GM19023 (cell line): ENCODE data around the gene RNASEL.
A peak's percentile ranks its signal among the peaks of the same experiment; 100 is the strongest.

ENCODE experiments used
- ATAC-seq: cut with Tn5 transposase; IDR thresholded peaks from one replicate; pipeline ENCODE4 v1.9.1; 2021; ENCODE audit warnings: mild to moderate bottlenecking, moderate library complexity; ENCODE audit not compliant: unreplicated experiment

The RNASEL gene

DNA sequence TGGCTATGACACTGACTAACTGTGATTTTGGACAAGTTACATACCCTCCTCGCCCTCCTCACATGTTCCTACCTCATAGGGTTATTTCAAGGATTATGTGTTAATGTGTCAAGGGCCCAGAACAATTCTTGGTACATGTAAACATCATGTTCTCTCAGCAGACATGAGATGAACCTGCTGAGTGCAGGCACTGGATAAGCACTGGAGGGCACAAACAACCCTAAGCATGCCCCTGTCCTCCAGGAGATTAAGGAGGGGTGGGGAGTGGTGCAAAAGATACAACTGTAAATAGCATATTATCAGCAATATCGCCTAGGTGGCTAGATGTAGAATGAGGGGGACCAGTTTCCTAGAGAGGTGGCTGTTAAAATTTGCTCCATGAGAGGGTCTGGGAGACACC is 32.9 kb upstream of the RNASEL start:
- ATAC-seq, result no peak

DNA sequence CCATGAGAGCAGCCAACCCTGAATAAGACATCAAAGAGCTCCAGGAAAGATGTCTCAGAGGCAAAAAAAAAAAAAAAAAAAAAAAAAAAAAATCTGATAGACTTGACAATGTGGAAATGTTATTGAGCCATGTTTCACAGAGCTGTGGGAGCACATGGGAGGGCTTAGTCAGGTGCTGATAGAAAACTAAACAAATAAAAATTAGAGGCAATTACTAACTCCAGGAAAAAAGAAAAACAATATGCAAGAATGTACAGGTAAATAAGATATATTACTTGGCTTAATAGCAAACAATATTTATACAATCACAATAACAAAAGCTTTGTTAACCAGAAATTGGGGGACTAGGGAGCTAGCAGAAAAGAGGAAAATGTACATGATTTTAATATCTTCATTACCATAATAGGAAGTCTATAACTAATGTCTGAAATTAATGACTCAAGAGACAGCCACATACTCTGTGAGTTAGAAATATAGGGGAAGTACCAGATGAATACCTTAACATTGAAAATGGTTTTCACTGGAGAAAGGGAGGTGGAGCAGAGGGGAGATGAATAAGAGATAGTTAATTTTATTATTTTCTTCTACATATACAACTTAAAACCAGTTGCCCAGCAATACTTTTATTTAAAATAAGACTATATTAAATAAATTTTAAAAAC is 32.0 kb upstream of the RNASEL start:
- no peak for ATAC-seq

DNA sequence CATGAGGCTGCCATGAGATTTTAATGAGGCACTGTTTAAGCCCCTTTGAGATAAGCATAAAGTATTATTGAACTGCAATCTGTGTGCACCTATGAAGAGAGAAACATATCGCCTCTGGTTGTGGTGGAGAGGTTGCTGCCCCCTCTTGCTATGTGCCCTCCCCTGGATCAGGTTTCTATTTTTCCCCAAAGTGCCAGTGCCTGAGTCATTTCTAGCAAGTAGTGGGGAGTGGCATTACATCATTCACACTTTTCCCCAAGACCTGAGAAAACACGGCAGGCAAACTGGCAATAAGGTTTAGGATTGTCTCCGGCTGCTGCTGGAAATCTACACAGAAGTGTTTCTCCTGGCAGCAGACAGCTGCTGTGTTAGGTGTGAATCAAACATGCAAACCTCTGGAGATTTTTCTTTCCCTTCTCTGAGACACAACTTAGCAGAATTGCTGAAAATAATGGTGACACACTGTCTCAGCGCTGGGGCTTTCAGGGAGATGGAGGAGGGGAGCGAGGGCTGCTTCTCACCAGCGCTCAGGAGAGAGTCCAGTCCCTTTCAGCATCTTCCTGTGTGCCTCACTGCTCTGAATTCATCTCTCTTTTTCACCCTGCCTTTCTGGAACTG is 28.8 kb upstream of the RNASEL start:
- no peak for ATAC-seq

DNA sequence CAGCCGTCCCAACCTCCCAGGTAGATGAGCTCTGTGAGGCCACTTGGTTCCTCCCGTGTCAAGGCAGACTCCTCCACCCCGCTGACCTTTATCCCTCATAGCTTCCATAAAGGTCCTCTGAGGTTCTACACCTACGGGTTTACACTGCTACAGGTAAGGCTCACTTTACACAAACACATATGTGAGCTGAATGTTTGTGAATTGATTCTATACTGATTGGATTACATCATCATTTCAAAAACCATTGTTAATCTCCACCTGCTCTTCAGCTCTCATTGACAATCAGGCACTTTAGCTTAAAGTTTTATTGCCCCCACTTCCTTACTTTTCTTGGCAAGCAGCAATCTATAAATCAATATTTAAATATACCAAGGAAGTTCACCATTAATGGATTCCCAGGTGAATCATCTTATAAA is 28.0 kb upstream of the RNASEL start:
- ATAC-seq, result no peak

DNA sequence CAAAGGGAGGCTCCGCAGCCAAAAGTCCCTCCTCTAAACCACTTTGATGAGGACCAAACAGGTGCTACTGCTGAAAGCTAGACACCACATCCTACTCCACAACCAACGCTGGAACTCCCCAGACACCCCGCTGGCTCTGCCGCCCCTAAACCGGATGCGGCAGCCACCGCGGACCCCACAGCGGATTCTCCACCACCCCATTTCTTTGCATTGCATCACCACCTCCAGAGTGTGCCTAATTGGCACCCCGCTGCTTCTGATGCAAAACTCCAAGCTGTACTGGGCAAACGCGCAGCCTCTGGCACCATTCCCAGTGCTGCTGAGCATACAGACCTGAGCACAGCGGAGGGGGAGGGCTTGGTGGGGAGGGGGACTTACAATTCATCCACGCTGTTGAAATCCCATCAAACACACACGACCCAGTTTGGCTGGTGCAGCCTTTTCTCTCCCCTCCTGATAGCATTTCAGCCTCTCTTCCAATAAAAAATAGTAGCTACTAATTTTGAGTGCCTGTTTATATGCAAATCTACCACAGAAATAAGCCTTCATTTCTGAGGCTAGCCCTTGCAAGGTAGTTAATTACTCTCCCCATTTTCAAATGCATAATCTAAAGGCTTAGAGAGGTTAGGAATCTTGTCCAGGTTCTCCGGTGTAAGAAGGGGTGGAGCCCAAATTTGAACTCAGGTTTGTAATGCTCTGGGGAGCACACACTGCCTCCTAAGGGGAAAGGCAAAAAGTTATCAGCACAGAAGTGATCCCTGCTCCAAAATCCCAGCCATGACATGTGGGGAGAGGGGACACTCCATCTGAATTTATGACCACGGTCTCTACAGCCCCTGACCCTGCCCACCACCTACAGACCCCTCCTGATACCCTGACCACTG is 27.3 kb upstream of the RNASEL start:
- ATAC-seq, result peak; percentile 73

DNA sequence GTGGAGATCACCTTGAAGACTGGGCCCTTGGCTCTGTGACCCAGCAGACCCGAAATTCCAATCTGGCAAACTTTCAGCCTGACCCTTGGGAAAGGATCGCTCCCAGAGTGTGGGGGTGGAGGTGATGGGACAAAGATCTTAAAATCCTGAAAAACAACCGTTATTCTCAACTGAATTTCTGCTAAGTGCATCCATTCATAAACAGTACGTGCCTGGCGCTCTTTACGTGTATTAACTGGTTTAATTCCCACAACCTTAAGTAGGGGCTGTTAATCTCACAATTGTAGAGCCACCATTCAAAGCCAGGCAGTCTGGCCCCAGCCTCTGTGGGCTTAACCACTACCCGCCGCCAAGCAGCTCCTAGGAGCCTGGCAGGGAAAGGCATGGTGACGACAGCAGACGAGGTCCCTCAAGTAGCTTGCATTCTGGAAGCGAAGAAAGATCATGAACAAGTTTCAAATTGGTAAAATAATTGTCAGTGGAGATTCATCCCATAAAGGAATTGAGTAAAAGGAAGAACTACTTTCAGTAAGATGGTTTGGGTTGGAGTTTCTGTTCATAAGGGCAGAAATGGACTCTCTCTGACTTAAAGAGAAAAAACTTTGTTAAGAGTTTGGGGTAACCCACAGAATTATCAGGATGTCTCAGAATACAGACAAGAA is 26.5 kb upstream of the RNASEL start:
- ATAC-seq, result peak; percentile 25

DNA sequence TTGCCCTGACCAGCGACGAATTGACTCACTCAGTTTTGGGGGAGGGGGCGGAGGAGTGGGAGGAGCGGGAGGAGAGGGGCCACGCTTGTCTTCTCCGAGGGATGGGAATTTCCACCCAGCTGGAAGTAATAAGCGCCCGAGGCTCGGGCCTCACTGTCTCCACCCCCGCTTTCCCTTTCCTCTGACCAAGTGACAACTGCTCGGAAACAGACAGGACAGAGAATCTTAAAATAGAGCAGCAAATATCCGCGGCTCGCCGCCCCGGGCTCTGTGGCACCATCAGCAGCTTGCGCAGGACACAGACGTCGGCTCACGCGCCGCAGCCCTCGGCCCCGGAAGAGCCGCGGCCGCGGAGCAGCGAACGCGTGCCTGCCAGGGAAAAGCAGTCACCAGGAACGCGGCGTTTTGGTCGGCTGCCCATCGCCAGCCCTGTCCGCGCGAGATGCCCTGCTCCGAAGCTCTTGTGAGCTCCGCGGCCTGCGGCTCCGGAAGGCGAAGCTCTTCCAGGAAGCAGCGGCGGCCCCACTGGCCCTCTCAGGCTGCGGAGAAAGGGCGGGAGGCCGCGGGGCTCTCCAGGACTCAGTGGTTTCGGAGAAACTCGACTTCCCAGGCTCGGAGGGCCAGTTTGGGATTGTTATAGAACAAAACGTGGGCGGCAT is 25.9 kb upstream of the RNASEL start:
- peak; percentile 35 for ATAC-seq

DNA sequence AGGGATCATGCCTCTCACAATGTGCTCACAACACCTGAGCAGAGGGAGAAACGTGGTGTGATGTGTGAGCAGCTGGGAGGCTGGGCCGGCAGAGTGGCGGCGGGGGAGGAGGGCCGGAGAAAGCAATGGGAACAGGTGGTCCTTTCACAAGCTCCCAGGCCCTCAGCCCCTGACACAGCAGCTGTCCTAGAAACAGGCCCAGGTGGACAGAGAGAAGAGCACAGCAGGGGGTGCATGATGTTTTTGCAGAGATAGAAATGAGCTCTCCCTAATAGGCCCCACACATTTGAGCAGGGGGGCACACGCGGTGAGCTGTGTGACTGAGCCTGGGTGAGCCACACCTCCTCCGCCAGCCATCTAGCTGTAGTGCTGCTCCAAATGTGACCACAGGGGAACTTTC is 22.7 kb upstream of the RNASEL start:
- no peak for ATAC-seq

DNA sequence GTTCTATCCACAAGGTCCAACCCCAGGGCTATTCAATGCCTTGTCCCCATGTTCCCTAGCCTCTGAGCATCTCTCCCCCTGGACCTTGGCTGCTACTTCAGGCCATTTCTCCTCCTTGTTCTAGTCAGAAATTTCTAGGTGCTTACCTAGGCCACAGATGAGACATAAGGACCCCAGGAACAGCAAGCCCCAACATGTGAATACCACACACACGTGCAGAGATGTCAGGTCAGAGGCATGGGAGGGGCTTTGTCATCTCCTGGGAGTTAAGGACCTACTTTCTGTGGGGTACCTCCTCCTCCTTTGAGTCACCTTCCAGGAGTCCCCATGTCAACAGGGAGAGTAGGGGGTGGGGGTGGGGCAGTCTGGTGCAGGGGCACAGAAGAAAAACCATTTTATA is 22.3 kb upstream of the RNASEL start:
- ATAC-seq, result no peak

DNA sequence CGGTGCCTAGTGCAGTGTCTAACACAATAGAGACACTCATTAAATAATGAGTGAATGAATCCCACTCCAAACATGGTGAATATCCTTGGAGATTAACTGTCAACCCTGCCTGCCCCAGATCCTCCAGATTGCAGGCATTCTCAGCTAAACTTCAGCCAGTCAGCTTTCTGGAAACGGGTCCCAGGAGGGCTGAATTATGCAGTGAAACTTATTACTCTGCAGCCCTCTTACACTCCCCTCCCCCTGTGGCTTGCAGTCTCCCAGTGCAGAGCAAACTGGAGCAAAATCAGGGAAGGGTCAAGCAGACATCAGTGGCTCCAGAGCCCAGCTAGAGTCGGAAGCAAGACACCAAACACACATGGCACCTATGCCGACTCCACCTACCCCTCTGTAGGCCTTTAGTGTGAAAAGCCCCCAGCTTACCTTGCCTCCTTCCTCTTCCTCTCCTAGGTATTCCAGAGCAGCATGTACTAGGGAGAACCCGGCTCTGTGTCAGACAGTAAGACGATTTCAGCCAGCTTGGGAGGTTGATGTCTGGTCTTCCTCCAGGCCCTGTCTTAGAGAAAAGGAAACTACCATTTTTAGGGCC is 21.6 kb upstream of the RNASEL start:
- ATAC-seq, result no peak

DNA sequence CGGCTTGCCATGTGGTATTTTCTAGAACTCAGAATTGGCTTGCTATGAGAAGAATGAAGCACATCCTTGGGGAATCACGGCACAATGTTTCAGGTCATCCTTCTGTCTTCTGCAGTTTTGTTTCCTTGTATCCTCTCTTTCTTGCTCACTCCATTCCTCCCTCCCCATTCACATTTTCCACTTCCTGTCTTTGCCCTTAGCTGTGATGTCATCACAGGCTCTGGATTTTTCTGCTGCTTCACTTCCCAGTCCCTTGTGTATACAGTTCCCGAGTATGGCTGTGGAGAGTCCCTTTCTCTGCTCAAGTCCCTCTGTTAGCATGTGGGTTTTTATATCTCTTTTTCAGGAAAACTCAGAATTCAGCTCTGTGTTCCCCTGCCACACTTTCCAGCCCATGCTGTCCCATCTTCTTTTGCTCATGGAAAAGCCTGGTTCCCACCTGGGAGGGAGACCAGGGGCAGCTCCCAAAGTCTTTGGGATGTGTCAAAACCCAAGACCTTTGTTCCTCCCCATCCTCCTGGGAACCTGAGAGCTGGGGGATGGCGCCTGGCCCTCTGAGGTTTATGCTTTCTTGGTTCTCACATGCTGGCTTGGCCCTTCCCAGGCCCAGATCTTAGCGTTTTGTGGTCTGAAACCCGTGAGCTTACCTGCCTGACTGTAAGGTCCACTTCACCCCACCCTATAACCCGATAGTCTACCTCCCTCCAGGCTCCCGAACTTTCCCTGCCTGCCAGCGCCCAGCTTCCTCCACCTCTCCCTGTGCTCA is 20.0 kb upstream of the RNASEL start:
- ATAC-seq, result no peak

DNA sequence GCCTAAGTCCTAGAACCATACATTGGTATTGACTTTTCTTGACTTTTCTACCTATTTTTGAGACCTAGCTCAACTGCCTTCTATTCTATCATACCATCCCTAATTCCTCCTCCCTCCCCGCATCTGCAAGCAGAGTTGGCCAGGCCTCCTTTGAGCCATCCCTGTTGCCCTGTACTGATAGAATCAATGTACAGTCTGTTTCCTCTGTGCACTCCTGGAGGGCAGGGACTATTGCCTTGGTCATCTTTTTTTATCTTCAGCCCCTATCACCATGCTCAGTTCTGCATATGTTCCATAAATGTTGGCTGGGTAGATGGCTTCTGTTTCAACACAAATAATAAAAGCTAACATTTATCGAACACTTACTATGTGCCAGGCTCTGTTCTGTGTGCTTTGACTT is 19.2 kb upstream of the RNASEL start:
- ATAC-seq, result no peak

DNA sequence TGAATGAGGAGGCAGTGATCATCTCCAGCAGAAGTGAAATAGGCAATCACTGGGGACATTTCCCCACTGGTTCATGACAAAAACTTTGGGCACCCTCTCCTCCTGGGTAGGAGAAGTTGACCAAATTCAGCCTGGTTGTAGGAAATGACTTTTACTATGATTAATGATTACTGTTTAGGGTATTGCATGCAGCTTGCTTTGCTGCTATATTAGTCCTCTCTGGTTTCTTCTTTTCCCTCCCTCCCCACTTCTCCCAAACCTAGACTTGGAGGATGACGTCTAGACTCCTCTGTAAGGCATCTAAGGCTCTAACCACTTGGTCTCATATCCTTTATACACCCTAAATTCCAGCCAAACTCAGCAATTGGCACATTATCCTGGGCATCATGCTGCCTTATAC is 18.5 kb upstream of the RNASEL start:
- ATAC-seq, result no peak

DNA sequence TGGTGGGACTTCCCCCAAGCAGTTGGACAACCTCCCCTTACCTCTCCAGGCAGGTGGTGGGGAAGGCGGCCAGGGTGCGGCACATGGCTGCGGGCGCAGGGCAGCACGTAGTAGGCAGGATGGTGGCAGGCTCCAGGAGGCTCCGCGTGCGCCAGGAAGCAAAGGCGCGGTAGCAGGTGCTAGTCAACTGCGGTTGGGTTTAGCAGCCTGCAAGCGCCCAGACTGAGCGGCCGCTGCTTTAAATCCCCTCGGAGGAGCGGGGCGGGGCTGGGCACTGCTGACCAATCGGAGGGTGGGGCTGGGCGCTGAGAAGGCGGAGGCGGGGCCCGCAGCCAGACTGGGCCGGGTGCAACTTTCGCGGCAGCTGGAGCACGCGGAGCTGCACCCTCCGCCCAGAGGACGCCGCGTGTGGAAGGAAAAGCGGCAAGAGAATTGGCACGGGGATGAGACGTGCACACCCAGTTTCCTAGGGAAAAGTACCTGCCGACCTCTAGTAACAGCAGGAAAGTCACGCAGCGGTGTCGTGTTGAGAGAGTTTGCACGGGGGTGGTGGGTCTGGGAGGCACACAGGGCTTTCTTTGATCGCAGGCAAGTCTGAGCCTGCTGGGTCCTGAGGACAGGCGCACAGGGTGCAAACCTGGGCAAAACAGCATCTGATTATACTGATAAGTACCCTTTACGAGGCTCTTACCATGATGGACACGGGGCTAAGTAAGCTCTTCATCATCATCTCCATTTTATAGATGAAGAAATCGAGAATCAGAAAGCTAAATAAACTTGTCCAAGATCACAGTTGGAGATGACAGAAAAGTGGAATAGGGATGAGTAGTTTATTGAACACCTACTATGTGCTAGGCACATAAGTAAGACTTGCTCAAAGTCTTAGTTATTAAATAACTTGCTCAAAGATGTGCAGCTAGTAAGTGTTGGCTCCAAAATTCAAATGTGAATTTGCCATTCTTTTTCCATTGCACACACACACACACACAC is 15.4 kb upstream of the RNASEL start, which contains the start of gene RGS16:
TSS of gene RGS16 (minus strand) at position 215 of the 990 bp plus-strand sequence. CDS start at position 85, 130 bp downstream.
- peak; percentile 95 for ATAC-seq

DNA sequence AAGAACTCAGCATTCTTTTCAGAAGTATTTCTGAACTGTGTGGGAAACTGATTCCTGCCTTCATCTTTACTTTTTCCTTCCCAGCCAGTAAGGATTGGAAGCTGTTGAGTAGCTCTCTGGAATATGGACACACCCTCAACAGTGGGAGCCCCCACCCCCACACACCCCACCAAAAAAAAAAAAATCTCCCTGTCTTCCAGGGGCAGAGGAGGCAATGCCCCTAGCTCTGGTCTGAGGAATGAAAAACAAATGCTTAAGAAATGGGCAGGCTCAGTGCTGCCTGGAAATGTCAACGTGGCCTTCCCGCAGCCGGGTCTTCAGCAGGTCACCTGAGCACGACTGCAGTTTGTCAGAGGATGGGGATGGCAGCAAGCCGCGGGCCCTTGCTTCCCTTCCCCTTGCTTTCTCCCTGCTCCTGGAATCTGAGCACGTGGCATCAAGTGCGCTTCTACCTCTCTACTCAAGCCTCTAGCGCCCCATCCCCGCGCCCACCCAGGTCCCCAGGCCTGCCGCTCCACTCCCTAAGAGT is 14.7 kb upstream of the RNASEL start:
- peak; percentile 10 for ATAC-seq

DNA sequence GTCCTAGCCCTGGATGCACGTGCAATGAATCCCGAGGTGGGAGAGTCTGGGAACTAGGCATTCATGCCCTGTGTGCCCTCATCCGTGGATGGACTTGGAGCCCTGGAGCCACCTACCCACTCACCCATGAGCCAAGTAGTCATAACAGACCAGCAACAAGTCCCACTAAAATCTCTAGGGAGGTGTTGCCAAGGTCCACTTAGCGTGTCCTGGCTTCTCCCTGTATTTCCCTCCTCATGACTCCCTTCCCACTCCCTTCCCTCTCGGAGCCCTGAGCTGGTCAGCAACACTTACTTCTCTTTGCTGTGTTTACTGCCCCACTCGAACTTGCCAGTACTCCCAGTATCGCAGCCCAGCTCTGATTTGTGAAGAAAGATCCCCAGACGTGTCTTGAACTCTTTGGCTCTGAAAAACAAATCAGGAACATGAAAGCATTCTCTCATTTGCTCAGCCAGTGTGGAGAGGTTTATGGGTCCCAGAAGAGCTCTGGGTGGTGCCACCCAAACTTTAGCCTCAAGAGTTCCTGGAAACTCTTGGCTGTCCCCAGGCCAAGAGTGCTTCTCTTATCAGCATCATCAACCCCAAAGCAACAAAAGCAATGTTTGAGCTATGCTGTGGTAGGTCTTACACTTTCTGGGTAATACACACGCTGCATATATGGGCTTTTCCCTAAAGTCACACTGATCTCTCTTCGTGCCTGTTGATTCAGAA is 14.0 kb upstream of the RNASEL start:
- no peak for ATAC-seq

DNA sequence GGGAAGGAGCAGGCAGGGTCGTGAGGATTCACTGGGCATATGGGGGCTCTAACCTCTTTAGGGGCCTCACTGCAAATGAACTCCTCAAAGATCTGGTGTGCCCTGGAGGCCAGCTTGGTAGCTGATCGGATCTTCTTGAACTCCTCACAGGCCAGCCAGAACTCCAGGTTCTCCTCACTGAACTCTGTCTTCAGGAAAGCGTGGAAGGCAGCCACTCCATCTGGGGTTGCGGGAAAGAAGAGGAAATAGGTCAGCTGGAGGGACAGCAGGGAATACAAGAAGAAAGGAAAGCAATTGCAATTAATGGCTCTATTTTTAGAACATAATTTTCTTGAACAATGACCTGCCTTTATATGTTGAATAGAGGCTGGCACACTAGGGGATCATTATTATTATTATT is 12.9 kb upstream of the RNASEL start:
- no peak for ATAC-seq

DNA sequence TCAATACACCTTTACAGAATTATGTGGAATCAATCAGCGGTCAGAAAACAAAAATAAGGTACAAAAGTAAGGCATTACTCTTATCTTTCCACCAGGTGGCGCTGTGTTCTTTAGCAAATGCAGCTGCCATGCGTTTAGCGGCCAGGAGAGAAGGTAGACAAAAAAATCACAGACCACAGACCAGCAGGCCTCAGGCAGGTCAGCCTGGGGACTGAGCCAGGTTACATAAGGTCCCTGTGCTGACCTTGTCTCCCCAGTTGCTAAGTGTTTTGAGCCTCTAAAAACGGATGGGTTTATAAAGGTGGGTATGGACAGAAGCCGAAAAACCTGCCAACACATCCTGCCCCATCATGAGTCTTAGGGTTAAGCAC is 12.3 kb upstream of the RNASEL start:
- ATAC-seq, result no peak
